Right atrium auricular region (tissue), 2 donors: ENCODE data around the gene PTPRN2. TPM values are rescaled to one million over a fixed set of nuclear protein-coding genes. Genes with fewer than 3 reads are reported as not detected.

ENCODE experiments used
- DNase-seq: peaks from one replicate; pipeline ENCODE4 v3.0.0-alpha.2; 2019; ENCODE audit warnings: low spot score
- H3K27ac ChIP-seq, 2 donors: fragments of 200-600 bp; sonication (generic); 1 replicate in 1 of 2; 2 replicates in 1 of 2; pipeline ENCODE4 v1.5.1; 2016 to 2019
- H3K27me3 ChIP-seq, 2 donors: fragments of 200-600 bp; sonication (generic); one replicate each; pipeline versions ENCODE4 v1.5.1 to v1.6.0; 2017 to 2019
- H3K36me3 ChIP-seq: fragments of 200-600 bp; sonication (generic); one replicate; pipeline ENCODE4 v1.5.1; 2016
- H3K4me1 ChIP-seq, 2 donors: fragments of 200-600 bp; sonication (generic); one replicate each; pipeline versions ENCODE4 v1.5.1 to v1.6.0; 2017 to 2019
- H3K4me3 ChIP-seq, 2 donors: fragments of 200-600 bp; sonication (generic); 1 replicate in 1 of 2; 2 replicates in 1 of 2; pipeline ENCODE4 v1.5.1; 2017 to 2019; ENCODE audit warnings: mild to moderate bottlenecking in 1 of 2, moderate library complexity in 1 of 2
- H3K9me3 ChIP-seq, 2 donors: fragments of 200-600 bp; sonication (generic); one replicate each; pipeline ENCODE4 v1.5.1; 2019
- CTCF ChIP-seq, 2 donors: fragments of 200-600 bp; sonication (generic); IDR thresholded peaks; one replicate each; pipeline ENCODE4 v1.5.1; 2019; ENCODE audit warnings: antibody characterized with exemption in 2 of 2
- total RNA-seq, 2 donors: library from RNA; depleted of rRNA; stranded (reverse); fragments of >200 nt; gene quantifications; one replicate each; pipeline ENCODE4 v1.1.0, GENCODE V29; 2016

PTPRN2 gene
- total RNA-seq, 2 donors from 2014 or later: 2.6 to 2.7 TPM

- Histone ChIP-seq H3K27ac (no peak overlapping the region), H3K4me1 (no peaks in the 10 kb centered on the region), H3K4me3 (no peak overlapping the region), H3K9me3 (no peaks in the 10 kb centered on the region), H3K36me3 (no peaks in the 10 kb centered on the region), H3K27me3 (no peaks in the 10 kb centered on the region)
- DNase-seq: no peak
- TF ChIP-seq CTCF (IDR thresholded peaks at IDR 0.05): no peak
These were observed 802.0 kb downstream of the PTPRN2 start for GRCh38 chr7:157785486-157786186.

GRCh38 chr7:157784979-157785441 is 802.6 kb downstream of the PTPRN2 start:
- H3K27ac ChIP-seq: no peak overlapping the region
- TF ChIP-seq CTCF (IDR thresholded peaks at IDR 0.05): no peak
- H3K4me1 ChIP-seq: no peaks in the 10 kb centered on the region
- H3K4me3 ChIP-seq: no peak overlapping the region
- no peaks in the 10 kb centered on the region for H3K36me3 ChIP-seq
- H3K27me3 ChIP-seq: no peaks in the 10 kb centered on the region
- H3K9me3 ChIP-seq: no peaks in the 10 kb centered on the region
- DNase-seq: no peak

GRCh38 chr7:157784041-157784835 is 803.4 kb downstream of the PTPRN2 start:
- TF ChIP-seq CTCF (IDR thresholded peaks at IDR 0.05): no peak
- no peak overlapping the region for H3K27ac ChIP-seq
- H3K9me3 ChIP-seq: no peaks in the 10 kb centered on the region
- H3K27me3 ChIP-seq: no peaks in the 10 kb centered on the region
- H3K36me3 ChIP-seq: no peaks in the 10 kb centered on the region
- no peaks in the 10 kb centered on the region for H3K4me1 ChIP-seq
- no peak overlapping the region for H3K4me3 ChIP-seq
- no peak for DNase-seq

- DNase-seq: no peak
These were observed 805.6 kb downstream of the PTPRN2 start for GRCh38 chr7:157782041-157782440.

GRCh38 chr7:157780721-157781120 is 806.9 kb downstream of the PTPRN2 start:
- no peak overlapping the region for H3K4me3 ChIP-seq
- H3K27me3 ChIP-seq: no peaks in the 10 kb centered on the region
- H3K9me3 ChIP-seq: no peaks in the 10 kb centered on the region
- DNase-seq: no peak
- H3K4me1 ChIP-seq: no peaks in the 10 kb centered on the region
- no peak overlapping the region for H3K27ac ChIP-seq
- H3K36me3 ChIP-seq: no peaks in the 10 kb centered on the region
- no peak for TF ChIP-seq CTCF (IDR thresholded peaks at IDR 0.05)

More at GRCh38 chr7:157782041-157782440, 805.6 kb downstream of the PTPRN2 start:
- TF ChIP-seq CTCF (IDR thresholded peaks at IDR 0.05): no peak
- Histone ChIP-seq H3K4me1 (no peaks in the 10 kb centered on the region), H3K9me3 (no peaks in the 10 kb centered on the region), H3K27me3 (no peaks in the 10 kb centered on the region), H3K36me3 (no peaks in the 10 kb centered on the region), H3K4me3 (no peak overlapping the region), H3K27ac (no peak overlapping the region)
